Neural cell (in vitro differentiated cells): Measurements from ENCODE around the gene SLC29A3. TPM values are rescaled to one million over a fixed set of nuclear protein-coding genes. Genes with fewer than 3 reads are reported as not detected.
A peak's percentile ranks its signal among the peaks of the same experiment; 100 is the strongest.

Source experiments
- H2AFZ ChIP-seq: fragments of 200-600, 300-800 bp; sonication (generic), shearing (Covaris generic); 2 replicates; pipeline ENCODE4 v1.6.0; 2014; ENCODE audit warnings: low read depth, mild to moderate bottlenecking, antibody characterized with exemption, low read length, moderate library complexity
- H3F3A ChIP-seq: fragments of 200-600 bp; shearing (Covaris generic); 2 replicates; pipeline ENCODE4 v1.6.1; 2016; ENCODE audit warnings: mild to moderate bottlenecking, moderate library complexity, mixed read lengths, antibody characterized with exemption, low read length; ENCODE audit not compliant: insufficient read depth, poor library complexity, severe bottlenecking
- H3K27ac ChIP-seq: fragments of 200-600, 300-800 bp; sonication (generic), shearing (Covaris generic); 2 replicates; pipeline ENCODE4 v1.5.1; 2014; ENCODE audit warnings: mild to moderate bottlenecking, low read length, moderate library complexity
- H3K27me3 ChIP-seq: fragments of 300-800, 200-600 bp; sonication (generic), shearing (Covaris generic); 2 replicates; pipeline ENCODE4 v1.6.0; 2014; ENCODE audit warnings: mild to moderate bottlenecking, low read depth, low read length, moderate library complexity; ENCODE audit not compliant: insufficient read depth
- H3K36me3 ChIP-seq: fragments of 300-800, 200-600 bp; sonication (generic), shearing (Covaris generic); 2 replicates; pipeline ENCODE4 v1.5.1; 2014; ENCODE audit warnings: mild to moderate bottlenecking, antibody characterized with exemption, low read length, moderate library complexity; ENCODE audit not compliant: insufficient read depth
- H3K4me2 ChIP-seq: fragments of 300-800, 200-600 bp; sonication (generic), shearing (Covaris generic); 2 replicates; pipeline ENCODE4 v1.6.0; 2014; ENCODE audit warnings: mild to moderate bottlenecking, low read length
- H3K4me3 ChIP-seq: fragments of 300-800, 200-600 bp; sonication (generic), shearing (Covaris generic); 2 replicates; pipeline ENCODE4 v1.5.1; 2014; ENCODE audit warnings: mild to moderate bottlenecking, low read length, moderate library complexity
- H3K79me2 ChIP-seq: fragments of 200-600 bp; shearing (Covaris generic); replicated peaks from 2 replicates; pipeline ENCODE4 v1.6.0; 2014; ENCODE audit warnings: mild to moderate bottlenecking, low read length, moderate library complexity; ENCODE audit not compliant: insufficient read depth
- H3K9ac ChIP-seq: fragments of 300-800, 200-600 bp; sonication (generic), shearing (Covaris generic); 2 replicates; pipeline ENCODE4 v1.6.1; 2016; ENCODE audit warnings: mild to moderate bottlenecking, low read length, mixed read lengths
- H3K9me2 ChIP-seq: fragments of 200-600 bp; shearing (Covaris generic); 2 replicates; pipeline ENCODE4 v1.6.1; 2016; ENCODE audit warnings: mild to moderate bottlenecking, low read length, mixed read lengths; ENCODE audit not compliant: insufficient read depth
- H3K9me3 ChIP-seq: fragments of 200-600, 300-800 bp; sonication (generic), shearing (Covaris generic); 2 replicates; pipeline ENCODE4 v1.6.1; 2016; ENCODE audit warnings: mild to moderate bottlenecking, mixed run types, low read length, moderate library complexity, mixed read lengths
- H4K20me1 ChIP-seq: fragments of 200-600 bp; shearing (Covaris generic); 2 replicates; pipeline ENCODE4 v1.6.1; 2016; ENCODE audit warnings: mild to moderate bottlenecking, mixed run types; ENCODE audit not compliant: insufficient read depth
- CTCF ChIP-seq: fragments of 450-650 bp; IDR thresholded peaks from 2 replicates; pipeline ENCODE4 v1.5.1; 2014; ENCODE audit warnings: antibody characterized with exemption, mild to moderate bottlenecking, moderate library complexity; ENCODE audit not compliant: poor library complexity, severe bottlenecking
- EP300 ChIP-seq: fragments of 450-650 bp; conservative IDR thresholded peaks from 2 replicates; pipeline ENCODE4 v1.6.1; 2014; ENCODE audit warnings: antibody characterized with exemption, mild to moderate bottlenecking, moderate library complexity; ENCODE audit not compliant: poor library complexity, severe bottlenecking
- EZH2 ChIP-seq: fragments of 200-600, 300-800 bp; shearing (Covaris generic), sonication (generic); IDR thresholded peaks from 2 replicates; pipeline ENCODE4 v1.6.1; 2014; ENCODE audit warnings: antibody characterized with exemption, low read length, borderline replicate concordance, mild to moderate bottlenecking; ENCODE audit not compliant: insufficient read depth, poor library complexity, severe bottlenecking
- MXI1 ChIP-seq: fragments of 450-650 bp; conservative IDR thresholded peaks from 2 replicates; pipeline ENCODE4 v1.6.1; 2014; ENCODE audit warnings: antibody characterized with exemption, mild to moderate bottlenecking; ENCODE audit not compliant: poor library complexity, severe bottlenecking
- POLR2AphosphoS5 ChIP-seq: IDR thresholded peaks from 2 replicates; pipeline ENCODE4 v1.6.1; 2012
- RAD21 ChIP-seq: fragments of 450-650 bp; conservative IDR thresholded peaks from 2 replicates; pipeline ENCODE4 v1.6.1; 2014; ENCODE audit warnings: antibody characterized with exemption, mild to moderate bottlenecking, moderate library complexity
- REST ChIP-seq: IDR thresholded peaks from 2 replicates; pipeline ENCODE4 v1.6.1; 2012; ENCODE audit warnings: borderline replicate concordance
- SMC3 ChIP-seq: fragments of 450-650 bp; conservative IDR thresholded peaks from 2 replicates; pipeline ENCODE4 v1.6.1; 2014; ENCODE audit warnings: antibody characterized with exemption, mild to moderate bottlenecking, moderate library complexity; ENCODE audit not compliant: poor library complexity
- TAF1 ChIP-seq: IDR thresholded peaks from 2 replicates; pipeline ENCODE4 v1.6.1; 2012; ENCODE audit warnings: low read depth
- polyA plus RNA-seq: library from polyadenylated mRNA; depleted of rRNA; stranded (reverse); fragments of >200 nt; gene quantifications from 2 replicates; pipeline ENCODE4 v1.2.3, GENCODE V29; 2014

The SLC29A3 gene
- polyA plus RNA-seq, 1 donor from 2014 or later, result 2.3 TPM

GRCh38 chr10:71314028-71314693, 4.9 kb upstream of the SLC29A3 start:
- Histone ChIP-seq H3K9me3 (no peaks in the 10 kb centered on the region), H2AFZ (no peak overlapping the region), H3K9me2 (no peaks in the 10 kb centered on the region), H4K20me1 (no peaks in the 10 kb centered on the region), H3K27ac (no peak overlapping the region), H3F3A (no peaks in the 10 kb centered on the region), H3K79me2 (no peaks in the 10 kb centered on the region), H3K27me3 (no peaks in the 10 kb centered on the region), H3K9ac (peak overlapping the region; percentile 9), H3K4me2 (no peak overlapping the region), H3K36me3 (no peaks in the 10 kb centered on the region), H3K4me3 (peak overlapping the region; percentile 45)
- TF ChIP-seq EP300, result no peak
- TF ChIP-seq MXI1, result no peak
- TF ChIP-seq SMC3, result peak; percentile 75
- TF ChIP-seq POLR2AphosphoS5, result no peak
- TF ChIP-seq EZH2, result no peak
- TF ChIP-seq TAF1, result no peak
- TF ChIP-seq REST, result no peak
- peak; percentile 79 for TF ChIP-seq RAD21
- TF ChIP-seq CTCF, result peak; percentile 74

GRCh38 chr10:71314694-71315225, 4.3 kb upstream of the SLC29A3 start:
- no peaks in the 10 kb centered on the region for H4K20me1 ChIP-seq
- H3K4me2 ChIP-seq, result no peak overlapping the region
- no peaks in the 10 kb centered on the region for H3K9me3 ChIP-seq
- H3K9me2 ChIP-seq, result no peaks in the 10 kb centered on the region
- H2AFZ ChIP-seq, result no peak overlapping the region
- no peaks in the 10 kb centered on the region for H3F3A ChIP-seq
- H3K27me3 ChIP-seq, result no peaks in the 10 kb centered on the region
- H3K79me2 ChIP-seq, result no peaks in the 10 kb centered on the region
- peak overlapping the region; percentile 9 for H3K9ac ChIP-seq
- H3K27ac ChIP-seq, result no peak overlapping the region
- H3K4me3 ChIP-seq, result peak overlapping the region; percentile 45
- H3K36me3 ChIP-seq, result no peaks in the 10 kb centered on the region
- TF ChIP-seq EZH2, result no peak
- TF ChIP-seq CTCF, result no peak
- no peak for TF ChIP-seq POLR2AphosphoS5
- no peak for TF ChIP-seq SMC3
- TF ChIP-seq RAD21, result no peak
- TF ChIP-seq REST, result no peak
- no peak for TF ChIP-seq MXI1
- TF ChIP-seq EP300, result no peak
- TF ChIP-seq TAF1, result no peak
